ENCODE measurements around the gene LRRC27.

Gene LRRC27

DNA sequence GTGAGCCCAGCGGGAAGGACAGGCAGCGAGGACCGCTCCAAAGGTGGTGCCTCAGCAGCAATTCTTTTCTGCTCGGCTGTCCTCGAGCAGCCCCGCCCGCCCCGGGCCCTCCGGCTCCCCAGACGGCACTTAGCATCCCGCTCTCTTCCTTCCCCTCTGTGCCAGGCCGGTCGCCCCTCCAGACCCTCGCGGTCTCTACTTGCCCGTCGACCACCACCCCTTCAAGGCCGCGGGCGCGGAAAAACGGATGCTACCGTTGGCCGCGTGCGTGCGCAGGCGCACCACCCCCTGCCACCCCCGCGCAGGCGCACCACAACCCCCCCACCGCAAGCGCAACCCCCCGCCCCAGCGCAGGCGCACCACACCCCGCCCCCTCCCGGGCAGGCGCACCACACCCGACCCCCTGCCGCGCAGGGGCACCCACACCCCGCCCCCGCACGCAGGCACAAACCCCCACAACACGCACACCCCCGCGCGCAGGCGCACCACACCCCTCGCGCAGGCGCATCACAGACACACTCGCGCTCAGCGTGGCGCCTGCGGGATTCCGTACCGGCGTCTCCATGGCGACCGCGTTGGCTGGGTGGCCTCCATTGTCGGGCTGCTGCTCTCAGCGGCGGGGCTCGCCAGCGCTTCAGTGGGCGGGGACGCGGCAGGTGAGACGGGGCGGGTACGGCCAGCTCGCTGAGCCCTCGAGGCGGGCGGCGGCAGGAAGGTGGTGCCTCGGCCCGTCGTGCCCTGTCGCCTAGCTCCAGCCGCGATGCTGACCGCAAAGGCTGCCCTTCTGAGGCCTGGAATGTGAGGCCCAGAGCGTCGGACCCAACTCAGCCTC, at the start of gene LRRC27:
Gene LRRC27 (plus strand): TSS at position 593 of the 832 bp plus-strand sequence. CDS start 1,332 bp downstream, outside the sequence.
- TF ChIP-seq, protein P1, sequence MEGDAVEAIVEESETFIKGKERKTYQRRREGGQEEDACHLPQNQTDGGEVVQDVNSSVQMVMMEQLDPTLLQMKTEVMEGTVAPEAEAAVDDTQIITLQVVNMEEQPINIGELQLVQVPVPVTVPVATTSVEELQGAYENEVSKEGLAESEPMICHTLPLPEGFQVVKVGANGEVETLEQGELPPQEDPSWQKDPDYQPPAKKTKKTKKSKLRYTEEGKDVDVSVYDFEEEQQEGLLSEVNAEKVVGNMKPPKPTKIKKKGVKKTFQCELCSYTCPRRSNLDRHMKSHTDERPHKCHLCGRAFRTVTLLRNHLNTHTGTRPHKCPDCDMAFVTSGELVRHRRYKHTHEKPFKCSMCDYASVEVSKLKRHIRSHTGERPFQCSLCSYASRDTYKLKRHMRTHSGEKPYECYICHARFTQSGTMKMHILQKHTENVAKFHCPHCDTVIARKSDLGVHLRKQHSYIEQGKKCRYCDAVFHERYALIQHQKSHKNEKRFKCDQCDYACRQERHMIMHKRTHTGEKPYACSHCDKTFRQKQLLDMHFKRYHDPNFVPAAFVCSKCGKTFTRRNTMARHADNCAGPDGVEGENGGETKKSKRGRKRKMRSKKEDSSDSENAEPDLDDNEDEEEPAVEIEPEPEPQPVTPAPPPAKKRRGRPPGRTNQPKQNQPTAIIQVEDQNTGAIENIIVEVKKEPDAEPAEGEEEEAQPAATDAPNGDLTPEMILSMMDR (IDR thresholded peaks at IDR 0.05; ENCODE audit: low read depth, low read length): no peak
- H3K4me3 ChIP-seq (replicated peaks in 1 of 2; ENCODE audit: low read depth in 2 of 2, low read length in 2 of 2): peak within 1 kb of the TSS; percentile 90 to 95
- DNase-seq (ENCODE audit: low read depth in 2 of 2): peak; percentile 97 to 99

DNA sequence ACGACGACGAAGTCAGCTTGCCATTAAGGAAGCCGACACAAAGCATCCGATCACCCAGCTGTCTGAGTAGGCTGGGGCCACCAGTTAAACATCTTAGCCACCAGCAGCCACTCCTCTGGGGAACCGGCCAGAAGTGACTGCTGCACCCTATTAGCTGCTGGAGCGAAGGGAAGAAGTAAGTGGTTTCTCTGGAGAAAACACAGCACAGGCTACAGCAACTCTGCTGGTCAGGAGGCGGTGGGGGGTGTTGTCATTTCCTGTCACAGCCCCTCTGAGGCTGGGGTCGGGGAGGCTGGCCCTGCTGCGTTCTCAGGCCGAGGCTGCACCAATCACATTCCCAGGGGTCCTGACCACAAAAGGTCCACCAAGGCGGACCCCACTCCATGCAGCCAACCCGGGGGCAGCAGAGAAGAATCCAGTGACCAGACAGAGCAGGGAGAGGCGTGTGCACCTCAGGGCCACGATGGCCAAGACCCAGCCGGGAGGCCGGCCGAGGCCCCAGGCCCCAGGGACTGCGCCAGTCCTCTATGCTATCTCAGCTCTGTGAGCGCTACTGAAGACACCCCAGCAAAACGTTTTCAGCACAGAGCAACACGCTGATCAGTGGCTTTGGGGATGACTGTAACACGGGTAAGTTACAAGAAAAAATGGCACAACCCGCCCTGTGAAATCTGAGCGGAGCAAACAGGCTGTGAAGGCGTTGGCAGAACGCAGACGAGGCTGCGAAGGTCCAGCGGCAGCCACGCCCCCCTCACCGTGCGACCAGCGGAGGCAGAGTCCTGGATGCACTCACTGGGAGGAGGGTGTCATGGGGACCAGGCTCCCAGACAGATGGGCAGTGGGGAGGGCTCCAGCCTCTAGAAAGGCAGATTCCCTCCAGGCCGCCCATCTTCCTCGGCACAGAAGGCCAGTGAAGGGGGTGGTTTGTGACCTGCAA, 49.1 kb upstream of the LRRC27 start:
- no peak overlapping the region for H3K4me3 ChIP-seq (replicated peaks in 1 of 2; ENCODE audit: low read depth in 2 of 2, low read length in 2 of 2)
- TF ChIP-seq, protein P1 (IDR thresholded peaks at IDR 0.05; ENCODE audit: low read depth, low read length): no peak

DNA sequence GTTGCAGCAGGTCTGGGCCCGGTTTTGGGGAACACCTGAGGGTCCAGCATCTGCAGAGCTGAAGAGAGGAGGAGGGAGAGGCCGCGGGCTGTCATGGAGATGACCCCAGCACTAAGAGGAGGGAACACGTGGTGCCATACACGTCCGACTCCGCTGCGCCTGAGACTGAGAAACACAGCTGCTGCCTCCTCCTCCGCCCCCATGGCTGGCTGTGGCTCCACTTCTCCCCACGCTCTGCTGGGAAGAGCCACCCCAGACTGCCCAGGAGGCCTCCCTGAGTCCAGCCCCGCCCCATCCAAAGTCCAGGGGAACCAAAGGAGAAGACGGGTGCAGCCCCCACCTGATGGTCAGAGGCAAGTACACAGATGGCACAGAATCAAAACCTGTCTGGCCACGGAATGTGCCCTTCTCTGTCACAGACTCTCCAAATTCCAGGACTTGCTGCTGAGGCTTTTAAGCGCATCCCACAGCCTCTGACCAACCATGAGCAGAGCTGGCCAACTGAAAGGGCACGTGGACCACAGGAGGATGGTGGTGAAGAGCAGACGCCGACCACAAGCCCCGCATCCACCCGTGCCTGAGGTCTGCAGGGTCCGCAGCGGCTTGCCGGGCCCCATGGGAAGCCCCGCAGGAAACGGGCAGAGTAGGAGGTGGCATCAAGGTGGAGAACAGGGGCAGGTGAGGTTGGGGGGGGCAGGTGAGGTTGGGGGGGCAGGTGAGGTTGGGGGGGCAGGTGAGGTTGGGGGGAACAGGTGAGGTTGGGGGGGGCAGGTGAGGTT, 48.2 kb upstream of the LRRC27 start:
- TF ChIP-seq, protein P1 (IDR thresholded peaks at IDR 0.05; ENCODE audit: low read depth, low read length): no peak
- no peak for DNase-seq (ENCODE audit: low read depth in 2 of 2)
- H3K4me3 ChIP-seq (replicated peaks in 1 of 2; ENCODE audit: low read depth in 2 of 2, low read length in 2 of 2): no peak overlapping the region

More for the DNA sequence above, 49.1 kb upstream of the LRRC27 start:
- no peak for DNase-seq (ENCODE audit: low read depth in 2 of 2)

DNA sequence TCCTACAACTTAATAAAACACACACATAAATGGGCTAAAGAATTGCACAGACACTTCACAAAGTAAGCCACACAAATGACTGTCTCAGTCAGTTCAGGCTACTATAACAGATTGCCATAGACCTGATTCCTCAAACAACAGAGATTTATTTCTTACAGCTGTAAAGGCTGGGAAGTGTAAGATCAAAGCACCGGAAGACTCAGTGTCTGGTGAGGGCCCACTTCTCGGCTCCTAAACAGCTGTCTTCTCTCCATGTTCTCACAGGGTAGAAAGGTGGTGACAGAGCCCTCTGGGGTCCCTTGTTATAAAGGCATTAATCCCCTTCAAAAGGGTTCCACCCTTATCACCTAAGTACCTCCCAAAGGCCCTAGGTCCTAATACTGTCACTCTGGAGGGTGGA, 42.6 kb upstream of the LRRC27 start:
- TF ChIP-seq, protein P1 (IDR thresholded peaks at IDR 0.05; ENCODE audit: low read depth, low read length): no peak
- no peak for DNase-seq (ENCODE audit: low read depth in 2 of 2)
- H3K4me3 ChIP-seq (replicated peaks in 1 of 2; ENCODE audit: low read depth in 2 of 2, low read length in 2 of 2): no peak overlapping the region

DNA sequence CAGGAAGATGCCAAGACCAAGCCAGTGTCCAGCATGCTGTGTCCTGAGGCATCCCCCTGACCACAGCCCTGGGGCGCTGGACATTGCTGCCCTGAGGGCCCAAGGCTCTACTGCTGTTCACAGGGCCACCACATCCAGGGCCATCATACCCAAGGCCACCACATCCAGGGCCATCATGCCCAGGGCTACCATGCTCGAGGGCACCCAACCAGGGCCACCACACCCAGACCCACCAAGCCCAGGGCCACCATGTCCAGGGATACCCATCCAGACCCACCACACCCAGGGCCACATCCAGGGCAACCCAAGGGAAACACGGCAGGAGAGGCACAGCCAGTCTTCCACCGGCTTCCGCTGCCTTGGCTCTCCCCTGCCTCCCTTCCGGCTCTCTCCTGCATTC, 41.4 kb upstream of the LRRC27 start:
- TF ChIP-seq, protein P1 (IDR thresholded peaks at IDR 0.05; ENCODE audit: low read depth, low read length): no peak
- H3K4me3 ChIP-seq (replicated peaks in 1 of 2; ENCODE audit: low read depth in 2 of 2, low read length in 2 of 2): no peak overlapping the region
- no peak for DNase-seq (ENCODE audit: low read depth in 2 of 2)

DNA sequence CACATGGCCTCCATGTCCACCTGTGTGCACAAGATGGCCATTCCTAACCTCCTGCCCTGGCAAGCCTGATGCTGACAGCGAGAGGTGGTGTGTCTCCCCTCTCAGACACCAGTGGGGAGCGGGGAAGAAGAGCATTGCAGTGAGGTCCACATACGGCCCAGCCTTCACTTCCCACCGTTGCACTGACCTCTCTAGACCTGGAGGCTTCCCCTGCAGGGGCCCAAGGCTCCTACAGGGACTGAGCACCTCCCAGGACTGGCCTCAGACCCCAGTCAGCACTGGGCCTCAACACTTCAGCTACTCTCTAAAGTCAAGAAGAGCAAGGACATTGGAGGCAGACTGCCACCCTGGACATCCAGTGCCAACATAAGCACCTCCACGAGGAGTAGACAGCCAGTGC, 40.2 kb upstream of the LRRC27 start:
- DNase-seq (ENCODE audit: low read depth in 2 of 2): no peak
- H3K4me3 ChIP-seq (replicated peaks in 1 of 2; ENCODE audit: low read depth in 2 of 2, low read length in 2 of 2): no peak overlapping the region
- TF ChIP-seq, protein P1 (IDR thresholded peaks at IDR 0.05; ENCODE audit: low read depth, low read length): no peak
